ENCODE results near the gene CCDC197.

Gene CCDC197

GRCh38 chr14:94027566-94028449 lies 30.7 kb downstream of the CCDC197 start:
- DNase-seq = no peak

- no peak for DNase-seq
These were observed 31.3 kb downstream of the CCDC197 start for GRCh38 chr14:94028450-94028826.

- DNase-seq = no peak
These were observed 32.2 kb downstream of the CCDC197 start for GRCh38 chr14:94029265-94029664.

GRCh38 chr14:94029671-94030203 lies 32.6 kb downstream of the CCDC197 start:
- no peak for DNase-seq

- no peak for DNase-seq
These were observed 33.5 kb downstream of the CCDC197 start for GRCh38 chr14:94030571-94030970.

- DNase-seq = no peak
These were observed 34.2 kb downstream of the CCDC197 start for GRCh38 chr14:94031161-94031882.

GRCh38 chr14:94031883-94032279 lies 34.8 kb downstream of the CCDC197 start:
- no peak for DNase-seq

GRCh38 chr14:94034886-94035285 lies 37.8 kb downstream of the CCDC197 start:
- DNase-seq = no peak

GRCh38 chr14:94036313-94037167 lies 39.4 kb downstream of the CCDC197 start:
- DNase-seq = peak; percentile 78

- DNase-seq = no peak
These were observed 40.9 kb downstream of the CCDC197 start for GRCh38 chr14:94037954-94038353.

- DNase-seq = no peak
These were observed 41.4 kb downstream of the CCDC197 start for GRCh38 chr14:94038510-94038909.

GRCh38 chr14:94038921-94039629 lies 42.0 kb downstream of the CCDC197 start:
- DNase-seq = no peak

GRCh38 chr14:94040247-94040646 lies 43.1 kb downstream of the CCDC197 start:
- DNase-seq = no peak

GRCh38 chr14:94040796-94041195 lies 43.7 kb downstream of the CCDC197 start:
- no peak for DNase-seq

GRCh38 chr14:94041551-94042346 lies 44.6 kb downstream of the CCDC197 start:
- no peak for DNase-seq

GRCh38 chr14:94042433-94043091 lies 45.5 kb downstream of the CCDC197 start:
- no peak for DNase-seq

- no peak for DNase-seq
These were observed 46.1 kb downstream of the CCDC197 start for GRCh38 chr14:94043111-94043755.

GRCh38 chr14:94043756-94044475 lies 46.8 kb downstream of the CCDC197 start:
- no peak for DNase-seq

GRCh38 chr14:94044476-94045091 lies 47.5 kb downstream of the CCDC197 start:
- DNase-seq = no peak
